HT-29 (cell line): ENCODE data around the gene MAT2B. TPM values are rescaled to one million over a fixed set of nuclear protein-coding genes. Genes with fewer than 3 reads are reported as not detected.

Experiments used
- DNase-seq: peaks from one replicate; pipeline ENCODE4 v3.0.0-alpha.2; 2015; ENCODE audit warnings: low spot score
- total RNA-seq: library from RNA; depleted of rRNA; stranded (reverse); fragments of >200 nt; shearing (Covaris generic); gene quantifications from 2 replicates; pipeline ENCODE4 v1.2.3, GENCODE V29; 2014; rRNA removed

Gene MAT2B
- 26.2 and 28.2 TPM in 2 replicates for total RNA-seq

- DNase-seq: peak; percentile 96
Observed at GRCh38 chr5:163505368-163506094, at the start of gene MAT2B. Gene MAT2B (plus strand): TSS chr5:163505619. CDS start chr5:163505687, 68 bp downstream.

- DNase-seq: no peak
Observed at GRCh38 chr5:163456029-163456589, 49.3 kb upstream of the MAT2B start.

- no peak for DNase-seq
Observed at GRCh38 chr5:163456840-163457239, 48.6 kb upstream of the MAT2B start.

- DNase-seq: peak; percentile 57
Observed at GRCh38 chr5:163458778-163459385, 46.5 kb upstream of the MAT2B start.

GRCh38 chr5:163459462-163459818 lies 46.0 kb upstream of the MAT2B start:
- DNase-seq: peak; percentile 51

- DNase-seq: peak; percentile 97
Observed at GRCh38 chr5:163459819-163460561, 45.4 kb upstream of the MAT2B start, which contains the start of gene NUDCD2. Gene NUDCD2 (minus strand): TSS chr5:163460102. CDS start chr5:163460050, 52 bp downstream.

GRCh38 chr5:163460562-163461171 lies 44.8 kb upstream of the MAT2B start, which contains the start of gene HMMR:
Gene HMMR (plus strand): TSS chr5:163460632. CDS start chr5:163460693, 61 bp downstream.
- peak; percentile 68 for DNase-seq

- no peak for DNase-seq
Observed at GRCh38 chr5:163463063-163463435, 42.4 kb upstream of the MAT2B start.

GRCh38 chr5:163467682-163468081 lies 37.7 kb upstream of the MAT2B start:
- no peak for DNase-seq

- DNase-seq: no peak
Observed at GRCh38 chr5:163473635-163474243, 31.7 kb upstream of the MAT2B start.

- DNase-seq: no peak
Observed at GRCh38 chr5:163475411-163475810, 30.0 kb upstream of the MAT2B start.

- DNase-seq: no peak
Observed at GRCh38 chr5:163478126-163478981, 27.1 kb upstream of the MAT2B start.

GRCh38 chr5:163478982-163479271 lies 26.5 kb upstream of the MAT2B start:
- DNase-seq: no peak

- peak; percentile 23 for DNase-seq
Observed at GRCh38 chr5:163489055-163489744, 16.2 kb upstream of the MAT2B start.

GRCh38 chr5:163489745-163490075 lies 15.7 kb upstream of the MAT2B start:
- no peak for DNase-seq

- DNase-seq: no peak
Observed at GRCh38 chr5:163496286-163496685, 9.1 kb upstream of the MAT2B start.

GRCh38 chr5:163497315-163497714 lies 8.1 kb upstream of the MAT2B start:
- DNase-seq: no peak

- DNase-seq: no peak
Observed at GRCh38 chr5:163498886-163499285, 6.5 kb upstream of the MAT2B start.

- DNase-seq: no peak
Observed at GRCh38 chr5:163502521-163502920, 2.9 kb upstream of the MAT2B start.
